PFSK-1 (cell line): Measurements from ENCODE around the gene FBXL16.

Source experiments
- FOXP2 ChIP-seq: optimal IDR thresholded peaks from 2 replicates; pipeline ENCODE3; 2011; ENCODE audit warnings: borderline replicate concordance, control low read depth, inconsistent platforms; ENCODE audit not compliant: insufficient read depth; ENCODE audit errors: extremely low read length, extremely low read depth
- POLR2AphosphoS5 ChIP-seq: IDR thresholded peaks from 2 replicates; pipeline ENCODE4 v1.6.1; 2012; ENCODE audit warnings: low read depth, mild to moderate bottlenecking, control low read depth, low read length, moderate library complexity
- SIN3A ChIP-seq: IDR thresholded peaks from 2 replicates; pipeline ENCODE4 v1.6.1; 2012; ENCODE audit warnings: mild to moderate bottlenecking, low read length, moderate library complexity, borderline replicate concordance; ENCODE audit not compliant: insufficient read depth
- TAF1 ChIP-seq: IDR thresholded peaks from 2 replicates; pipeline ENCODE4 v1.6.1; 2012; ENCODE audit warnings: low read length, control low read depth, borderline replicate concordance; ENCODE audit not compliant: insufficient read depth
- TF ChIP-seq, protein P1 (sequence below), 2 experiments: IDR thresholded peaks; 2 replicates each; pipeline versions ENCODE4 v1.6.1 to v1.8.0; 2011 to 2012; ENCODE audit warnings: low read depth in 2 of 2, low read length in 2 of 2, control low read depth in 1 of 2, inconsistent platforms in 1 of 2, mild to moderate bottlenecking in 1 of 2, moderate library complexity in 1 of 2; ENCODE audit not compliant: insufficient read depth in 1 of 2

FBXL16 gene

DNA sequence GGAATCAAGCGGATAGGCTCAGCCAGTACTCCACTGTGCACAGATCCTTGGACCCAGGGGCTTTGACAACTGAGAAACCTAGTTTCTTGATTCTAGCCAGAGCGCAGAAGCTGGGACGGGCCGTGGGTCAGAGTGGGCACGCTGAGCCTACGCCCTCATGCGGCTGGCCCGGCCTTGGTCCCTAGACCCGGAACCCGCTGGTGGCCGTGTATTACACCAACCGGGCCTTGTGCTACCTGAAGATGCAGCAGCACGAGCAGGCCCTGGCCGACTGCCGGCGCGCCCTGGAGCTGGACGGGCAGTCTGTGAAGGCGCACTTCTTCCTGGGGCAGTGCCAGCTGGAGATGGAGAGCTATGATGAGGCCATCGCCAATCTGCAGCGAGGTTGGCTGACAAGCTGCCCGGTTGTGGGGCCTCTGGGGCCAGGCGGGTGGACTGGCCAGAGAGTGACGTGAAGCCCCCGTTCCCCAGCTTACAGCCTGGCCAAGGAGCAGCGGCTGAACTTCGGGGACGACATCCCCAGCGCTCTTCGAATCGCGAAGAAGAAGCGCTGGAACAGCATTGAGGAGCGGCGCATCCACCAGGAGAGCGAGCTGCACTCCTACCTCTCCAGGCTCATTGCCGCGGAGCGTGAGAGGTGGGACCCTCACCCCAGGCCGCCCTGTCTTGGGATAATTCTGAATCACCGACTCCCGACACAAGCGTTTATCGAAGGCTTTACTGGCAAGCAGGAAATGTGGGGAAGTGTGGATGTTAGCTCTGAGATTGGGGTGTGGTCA, 24.4 kb downstream of the FBXL16 start:
- TF ChIP-seq SIN3A: 0 out of 2 replicates have a peak, but pooled peaks have one; percentile 24
- TF ChIP-seq, protein P1, sequence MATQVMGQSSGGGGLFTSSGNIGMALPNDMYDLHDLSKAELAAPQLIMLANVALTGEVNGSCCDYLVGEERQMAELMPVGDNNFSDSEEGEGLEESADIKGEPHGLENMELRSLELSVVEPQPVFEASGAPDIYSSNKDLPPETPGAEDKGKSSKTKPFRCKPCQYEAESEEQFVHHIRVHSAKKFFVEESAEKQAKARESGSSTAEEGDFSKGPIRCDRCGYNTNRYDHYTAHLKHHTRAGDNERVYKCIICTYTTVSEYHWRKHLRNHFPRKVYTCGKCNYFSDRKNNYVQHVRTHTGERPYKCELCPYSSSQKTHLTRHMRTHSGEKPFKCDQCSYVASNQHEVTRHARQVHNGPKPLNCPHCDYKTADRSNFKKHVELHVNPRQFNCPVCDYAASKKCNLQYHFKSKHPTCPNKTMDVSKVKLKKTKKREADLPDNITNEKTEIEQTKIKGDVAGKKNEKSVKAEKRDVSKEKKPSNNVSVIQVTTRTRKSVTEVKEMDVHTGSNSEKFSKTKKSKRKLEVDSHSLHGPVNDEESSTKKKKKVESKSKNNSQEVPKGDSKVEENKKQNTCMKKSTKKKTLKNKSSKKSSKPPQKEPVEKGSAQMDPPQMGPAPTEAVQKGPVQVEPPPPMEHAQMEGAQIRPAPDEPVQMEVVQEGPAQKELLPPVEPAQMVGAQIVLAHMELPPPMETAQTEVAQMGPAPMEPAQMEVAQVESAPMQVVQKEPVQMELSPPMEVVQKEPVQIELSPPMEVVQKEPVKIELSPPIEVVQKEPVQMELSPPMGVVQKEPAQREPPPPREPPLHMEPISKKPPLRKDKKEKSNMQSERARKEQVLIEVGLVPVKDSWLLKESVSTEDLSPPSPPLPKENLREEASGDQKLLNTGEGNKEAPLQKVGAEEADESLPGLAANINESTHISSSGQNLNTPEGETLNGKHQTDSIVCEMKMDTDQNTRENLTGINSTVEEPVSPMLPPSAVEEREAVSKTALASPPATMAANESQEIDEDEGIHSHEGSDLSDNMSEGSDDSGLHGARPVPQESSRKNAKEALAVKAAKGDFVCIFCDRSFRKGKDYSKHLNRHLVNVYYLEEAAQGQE (IDR thresholded peaks at IDR 0.05; ENCODE audit: insufficient read depth in 1 of 2, low read depth in 2 of 2, low read length in 2 of 2): no peak
- no peak for TF ChIP-seq FOXP2
- no peak for TF ChIP-seq TAF1
- no peak for TF ChIP-seq POLR2AphosphoS5

DNA sequence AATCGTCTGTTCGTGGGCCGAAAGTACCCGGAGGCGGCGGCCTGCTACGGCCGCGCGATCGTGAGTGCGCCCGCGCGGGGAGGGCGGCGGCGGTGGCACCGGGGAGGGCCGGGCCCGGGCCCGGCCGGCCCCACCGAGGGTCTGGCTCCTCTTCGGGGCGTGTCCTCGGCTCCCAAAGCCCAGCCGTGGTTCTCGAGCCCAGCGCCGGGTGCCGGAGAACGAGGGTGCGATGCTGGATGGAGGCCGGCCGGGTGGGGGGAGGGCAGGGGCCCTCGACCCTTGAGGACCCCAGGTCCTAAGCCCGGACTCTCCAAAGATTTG, 25.0 kb downstream of the FBXL16 start:
- TF ChIP-seq, protein P1 (IDR thresholded peaks at IDR 0.05; ENCODE audit: insufficient read depth in 1 of 2, low read depth in 2 of 2, low read length in 2 of 2): no peak
- TF ChIP-seq POLR2AphosphoS5 (no peak), TAF1 (no peak), SIN3A (no peak; the same call in 1 of the 2 replicates), FOXP2 (no peak)

DNA sequence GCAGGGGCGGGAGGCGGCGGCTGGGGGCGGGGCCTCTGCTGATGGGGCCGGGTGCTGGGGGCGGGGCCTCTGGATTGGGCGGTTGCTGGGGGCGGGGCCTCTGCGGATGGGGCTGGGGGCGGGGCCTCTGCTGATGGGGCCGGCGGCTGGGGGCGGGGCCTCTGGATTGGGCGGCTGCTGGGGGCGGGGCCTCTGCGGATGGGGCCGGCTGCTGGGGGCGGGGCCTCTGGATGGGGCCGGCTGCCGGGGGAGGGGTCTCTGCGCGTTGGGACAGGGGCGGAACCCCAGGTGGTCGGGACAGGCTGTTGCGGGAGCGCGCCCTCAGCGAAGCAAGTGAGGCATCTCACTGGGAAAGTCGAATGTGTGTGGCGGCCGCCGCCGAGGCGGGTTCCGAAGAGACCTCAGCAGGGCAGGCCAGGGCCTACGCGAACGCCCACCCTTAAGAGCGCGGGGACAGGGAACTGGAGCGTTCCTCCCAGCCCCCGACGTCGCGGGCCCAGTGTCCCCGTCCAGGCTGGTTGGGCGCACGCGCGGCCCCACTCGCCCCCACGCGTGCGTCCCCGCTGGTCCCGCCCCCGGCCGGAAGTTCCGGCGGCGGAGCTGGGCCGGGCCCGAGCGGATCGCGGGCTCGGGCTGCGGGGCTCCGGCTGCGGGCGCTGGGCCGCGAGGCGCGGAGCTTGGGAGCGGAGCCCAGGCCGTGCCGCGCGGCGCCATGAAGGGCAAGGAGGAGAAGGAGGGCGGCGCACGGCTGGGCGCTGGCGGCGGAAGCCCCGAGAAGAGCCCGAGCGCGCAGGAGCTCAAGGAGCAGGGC, 25.6 kb downstream of the FBXL16 start, which contains the start of gene STUB1:
Gene STUB1, plus strand, starts transcription at position 597 of the 811 bp plus-strand sequence. Its CDS starts 116 bp downstream, at position 713.
- no peak for TF ChIP-seq TAF1
- TF ChIP-seq, protein P1 (IDR thresholded peaks at IDR 0.05; ENCODE audit: insufficient read depth in 1 of 2, low read depth in 2 of 2, low read length in 2 of 2): no peak
- no peak for TF ChIP-seq SIN3A
- no peak for TF ChIP-seq POLR2AphosphoS5
- TF ChIP-seq FOXP2: no peak

DNA sequence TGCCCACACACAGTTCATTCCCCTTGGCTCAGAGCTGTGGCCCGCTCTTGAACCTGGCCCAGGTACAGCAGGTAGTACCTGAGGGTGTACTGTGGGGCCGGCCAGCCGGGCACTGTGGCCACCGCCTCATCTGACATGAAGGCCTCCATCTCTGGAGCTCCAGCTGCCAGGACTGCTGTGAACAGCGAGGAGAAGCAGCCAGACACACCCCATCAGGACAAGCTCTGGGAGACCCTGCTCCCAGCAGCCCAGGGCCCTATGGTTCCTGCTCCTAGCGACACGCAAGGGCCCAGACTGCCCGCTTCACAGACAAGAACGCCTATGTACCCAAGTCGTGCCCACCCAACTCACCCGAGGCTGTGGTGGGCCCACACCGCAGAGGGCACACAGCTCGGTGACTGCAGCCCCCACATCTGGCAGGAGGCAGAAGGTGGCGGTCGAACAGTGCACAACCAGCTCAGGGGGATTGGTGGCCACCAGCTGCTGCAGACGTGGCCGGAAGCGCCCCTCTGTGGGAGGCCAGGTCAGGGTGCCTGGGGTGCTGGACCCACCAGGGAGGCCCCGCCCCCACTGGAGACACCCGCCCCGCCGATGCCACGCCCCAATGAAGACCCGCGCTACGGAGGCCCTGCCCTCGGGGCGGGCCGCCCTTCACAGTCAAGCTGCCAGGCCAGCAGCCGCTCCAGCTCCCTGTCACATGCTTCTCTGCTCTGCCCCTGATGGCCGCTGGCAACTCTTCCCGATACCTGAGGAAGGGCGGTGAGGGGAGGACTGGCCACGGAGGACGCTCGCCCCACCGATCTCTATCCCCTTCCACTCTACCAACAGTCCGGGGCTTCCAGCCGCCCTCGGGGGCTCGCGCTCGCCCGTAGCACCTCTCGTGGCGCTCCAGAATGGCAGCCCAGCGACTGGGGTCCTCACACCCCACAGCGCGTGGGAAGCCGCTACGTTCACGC, 26.5 kb downstream of the FBXL16 start:
- TF ChIP-seq TAF1 (no peak), POLR2AphosphoS5 (no peak; the same call in 1 of the 2 replicates), FOXP2 (no peak), SIN3A (no peak)
- TF ChIP-seq, protein P1 (IDR thresholded peaks at IDR 0.05; ENCODE audit: insufficient read depth in 1 of 2, low read depth in 2 of 2, low read length in 2 of 2): no peak
